ENCODE results near the gene BBIP1.
"Not testable (repeated sequence)": the region's sequence is repeated elsewhere in the genome, so short reads cannot be mapped to it uniquely, and the experiment has no call there.

BBIP1 gene

DNA sequence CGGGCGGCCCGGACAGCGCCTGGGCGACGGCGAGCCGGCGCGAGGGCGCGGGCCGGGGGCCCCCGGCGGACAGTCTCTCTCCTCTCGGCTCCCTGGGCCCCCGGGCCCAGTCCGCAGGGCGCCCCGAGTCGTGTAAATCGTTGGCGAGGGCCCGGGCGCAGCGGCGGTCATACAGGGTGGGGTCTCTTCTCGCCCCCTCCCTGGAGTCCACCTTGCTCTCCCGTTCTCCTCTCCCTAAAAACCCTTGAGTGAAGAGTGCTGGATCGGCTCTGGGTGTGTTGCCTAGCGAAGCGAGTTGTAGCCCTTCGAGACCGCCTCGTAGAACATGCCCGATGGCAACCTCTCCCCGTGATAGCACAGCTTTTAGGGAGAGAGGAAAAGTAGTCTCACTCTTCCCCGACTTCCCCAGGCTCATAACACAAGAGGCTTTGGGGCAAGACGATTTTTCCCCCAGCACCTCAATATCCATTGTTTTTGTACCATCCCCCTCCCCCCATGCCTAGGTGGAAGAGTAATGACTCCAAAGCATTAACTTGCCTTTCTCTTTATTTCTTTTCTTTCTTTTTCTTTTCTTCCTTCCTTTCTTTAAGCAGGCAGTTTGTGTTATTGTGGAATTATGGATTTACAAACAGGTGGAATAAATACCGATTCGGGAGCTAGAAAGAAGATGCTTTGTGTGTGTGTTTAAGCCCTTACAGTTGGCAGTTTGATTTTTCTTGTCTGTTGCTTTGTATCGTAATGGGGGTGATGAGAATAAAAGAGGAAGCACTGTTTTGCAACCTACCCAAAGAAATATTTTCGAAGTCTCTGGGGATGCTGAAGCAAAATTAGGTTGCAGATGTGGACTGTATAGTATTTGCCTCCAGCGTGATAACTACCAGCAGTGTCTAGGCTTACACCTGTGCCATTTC lies 1.2 kb upstream of the BBIP1 start:
- peak; percentile 8 to 25 for DNase-seq

DNA sequence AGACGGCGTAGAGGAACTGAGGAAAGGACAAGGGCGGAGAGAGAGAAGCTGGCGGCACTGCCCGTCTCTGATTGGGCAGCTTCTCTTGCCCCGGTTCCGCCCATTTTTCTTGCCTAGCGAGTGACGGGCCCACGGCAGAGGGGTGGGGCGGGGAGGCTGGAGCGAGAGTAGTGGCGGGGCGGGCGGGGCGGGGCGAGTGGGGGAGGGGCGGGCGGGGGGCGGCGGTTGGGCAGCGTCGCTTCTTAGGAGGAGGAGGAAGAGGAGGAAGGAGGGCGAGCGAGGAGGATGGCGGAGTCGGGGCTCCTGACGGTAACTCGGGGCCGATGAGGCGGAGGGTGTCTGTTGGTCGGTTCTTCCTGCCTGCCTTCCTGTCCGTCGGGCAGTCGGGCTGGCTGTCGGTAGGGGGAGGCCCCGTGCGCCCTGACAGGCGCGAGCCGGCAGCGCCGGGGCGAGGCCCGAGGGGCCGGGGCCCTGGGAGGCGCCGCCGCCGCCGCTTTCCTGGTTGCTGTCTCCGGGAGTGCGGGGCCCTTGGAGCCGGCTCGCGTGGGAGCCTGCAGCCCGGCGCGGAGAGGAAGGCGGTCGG lies 460 bp upstream of the BBIP1 start, which contains the start of gene SHOC2:
Gene SHOC2, plus strand, starts transcription at position 256 of the 583 bp plus-strand sequence. CDS start 44,755 bp downstream, outside the sequence.
- peak in 1 of 2 experiments; percentile 97 for DNase-seq

DNA sequence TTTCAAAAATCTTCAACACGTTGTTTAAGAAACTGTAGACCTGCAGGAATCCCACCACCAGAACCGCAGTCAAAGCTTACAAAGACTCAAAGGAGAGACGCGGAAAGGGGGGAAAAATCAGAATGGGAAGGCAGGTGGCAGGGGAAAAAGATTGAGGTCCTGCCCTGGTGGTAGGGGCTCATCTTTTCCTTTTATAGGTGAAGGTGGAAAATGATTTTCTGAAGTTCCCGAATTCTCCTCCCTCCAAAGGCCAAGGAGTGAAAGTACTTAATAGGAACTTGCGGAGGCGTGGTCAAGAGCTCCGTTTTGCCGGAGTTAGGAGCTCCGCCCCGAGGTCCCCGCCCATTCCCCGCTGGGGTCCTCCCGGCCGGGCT lies 724 bp downstream of the BBIP1 start:
- DNase-seq = peak; percentile 66 to 89

DNA sequence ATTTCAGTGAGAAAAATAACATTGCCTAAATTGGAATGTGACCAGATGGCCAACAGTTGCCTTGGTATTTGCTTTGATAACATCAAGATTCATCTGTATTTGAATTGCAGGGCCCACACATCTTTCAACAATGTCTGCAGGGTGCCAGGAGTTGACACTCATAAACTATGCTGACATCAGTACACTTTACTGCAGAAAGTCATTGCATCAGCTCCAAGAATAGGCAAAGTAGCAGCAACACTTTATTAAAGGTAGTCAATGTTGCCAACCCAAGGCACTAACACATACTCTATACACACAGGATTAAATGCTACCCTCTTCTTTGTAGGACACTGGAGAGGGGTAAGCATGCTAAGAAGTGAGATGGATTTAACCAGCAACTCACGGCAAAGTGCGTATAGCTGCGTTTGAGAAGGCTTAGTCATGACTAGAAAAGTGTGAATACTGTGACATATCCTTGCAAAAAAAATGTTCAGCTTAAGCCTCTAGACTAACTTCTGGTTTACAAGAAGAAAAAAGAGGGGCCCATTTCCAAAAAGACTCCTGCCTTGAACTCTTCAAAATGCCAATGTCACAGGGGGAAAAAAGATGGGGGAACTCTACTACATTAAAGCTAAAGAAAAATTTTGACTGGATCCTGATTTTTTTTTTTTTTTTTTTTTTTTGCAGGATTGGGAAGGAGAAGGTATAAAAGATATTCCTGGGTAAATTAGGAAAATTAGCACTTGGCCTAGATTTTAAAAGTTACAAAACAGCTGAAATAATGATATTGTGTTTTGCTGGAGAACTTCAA lies 2.2 kb downstream of the BBIP1 start:
- no peak for DNase-seq

DNA sequence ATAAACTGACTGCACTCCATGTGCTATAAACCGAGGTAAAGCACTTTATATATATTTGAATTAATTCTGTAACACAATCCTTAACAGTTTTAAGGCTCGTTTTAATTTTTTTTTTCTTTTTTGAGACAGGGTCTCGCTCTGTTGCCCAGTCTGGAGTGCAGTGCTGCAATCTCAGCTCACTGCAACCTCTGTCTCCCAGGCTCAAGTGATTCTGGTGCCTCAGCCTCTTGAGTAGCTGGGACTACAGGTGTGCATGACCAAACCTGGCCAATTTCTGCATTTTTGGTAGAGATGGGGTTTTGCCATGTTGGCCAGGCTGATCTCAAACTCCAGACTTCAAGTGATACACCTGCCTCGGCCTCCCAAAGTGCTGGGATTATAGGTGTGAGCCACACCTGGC lies 3.4 kb downstream of the BBIP1 start:
- not testable (repeated sequence) for DNase-seq

DNA sequence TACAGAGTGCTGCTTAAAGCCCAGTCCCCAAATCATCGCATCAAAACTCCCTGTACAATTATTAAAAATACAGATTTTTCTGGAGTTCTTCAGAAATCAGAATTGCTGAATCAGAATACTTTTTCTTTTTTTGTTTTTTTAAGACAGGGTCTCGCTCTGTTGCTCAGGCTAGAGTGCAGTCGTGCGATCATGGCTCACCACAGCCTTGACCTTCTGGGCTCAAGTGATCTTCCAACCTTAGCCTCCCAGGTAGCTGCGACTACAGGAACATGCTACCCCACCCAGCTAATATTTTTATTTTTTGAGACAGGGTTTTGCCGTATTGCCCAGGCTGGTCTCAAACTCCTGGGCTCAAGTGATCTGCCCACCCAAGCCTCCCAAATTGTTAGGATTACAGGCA lies 3.9 kb downstream of the BBIP1 start:
- no peak for DNase-seq

DNA sequence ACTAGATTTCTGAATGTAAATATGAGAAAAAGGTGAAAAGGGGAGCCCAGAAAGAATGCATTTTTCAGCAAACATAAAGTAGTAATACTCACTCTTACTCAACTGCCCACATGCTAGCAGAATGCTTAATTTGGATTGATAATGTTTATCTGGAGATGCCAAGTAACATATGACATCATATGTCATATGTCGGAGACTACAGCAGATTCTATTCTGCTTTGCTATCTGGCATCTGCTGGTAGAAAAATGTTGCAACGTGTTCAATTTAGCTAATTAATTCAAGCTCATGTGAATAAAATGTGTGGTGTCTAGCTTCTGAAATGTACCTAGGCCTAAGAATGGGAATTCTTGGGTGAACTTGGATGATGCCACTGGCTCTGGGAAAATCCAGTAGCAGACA lies 4.5 kb downstream of the BBIP1 start:
- DNase-seq = no peak

DNA sequence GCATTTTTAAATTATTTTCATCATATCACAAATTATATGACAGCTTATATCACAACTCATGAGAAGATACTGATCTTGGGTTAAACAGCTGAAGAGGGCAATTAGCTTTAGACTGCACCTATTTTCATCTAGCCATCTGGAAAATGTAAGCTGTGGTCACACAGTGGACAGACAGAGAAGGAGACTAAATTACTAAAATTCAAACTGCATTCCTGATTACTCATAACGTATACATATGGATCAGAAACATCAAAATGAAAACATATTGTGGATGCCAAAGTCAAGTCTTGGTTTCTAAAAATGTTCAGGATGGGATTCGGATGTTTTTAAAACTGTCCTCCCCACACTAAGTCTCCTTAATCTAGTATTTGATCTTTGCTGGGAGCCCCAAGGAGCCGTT lies 6.6 kb downstream of the BBIP1 start:
- no peak for DNase-seq

DNA sequence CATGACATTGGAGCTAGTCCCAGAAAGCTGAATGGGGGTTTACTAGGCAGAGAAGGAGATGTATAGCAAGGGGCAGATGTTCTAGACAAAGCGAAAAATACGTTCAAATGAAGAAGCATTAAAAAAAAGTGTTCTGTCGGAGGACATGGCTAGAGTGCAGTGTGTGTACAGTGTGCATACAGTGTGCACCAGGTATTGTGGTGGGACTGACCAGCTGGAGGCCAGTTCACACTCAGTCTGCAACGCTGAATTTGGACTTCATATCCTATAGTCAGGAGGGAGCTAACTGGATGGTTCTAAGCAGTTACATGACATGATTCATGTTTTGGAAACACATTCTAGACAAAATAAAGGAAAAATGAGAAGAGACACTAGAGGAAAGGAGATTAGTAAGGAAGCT lies 8.8 kb downstream of the BBIP1 start:
- no peak for DNase-seq

DNA sequence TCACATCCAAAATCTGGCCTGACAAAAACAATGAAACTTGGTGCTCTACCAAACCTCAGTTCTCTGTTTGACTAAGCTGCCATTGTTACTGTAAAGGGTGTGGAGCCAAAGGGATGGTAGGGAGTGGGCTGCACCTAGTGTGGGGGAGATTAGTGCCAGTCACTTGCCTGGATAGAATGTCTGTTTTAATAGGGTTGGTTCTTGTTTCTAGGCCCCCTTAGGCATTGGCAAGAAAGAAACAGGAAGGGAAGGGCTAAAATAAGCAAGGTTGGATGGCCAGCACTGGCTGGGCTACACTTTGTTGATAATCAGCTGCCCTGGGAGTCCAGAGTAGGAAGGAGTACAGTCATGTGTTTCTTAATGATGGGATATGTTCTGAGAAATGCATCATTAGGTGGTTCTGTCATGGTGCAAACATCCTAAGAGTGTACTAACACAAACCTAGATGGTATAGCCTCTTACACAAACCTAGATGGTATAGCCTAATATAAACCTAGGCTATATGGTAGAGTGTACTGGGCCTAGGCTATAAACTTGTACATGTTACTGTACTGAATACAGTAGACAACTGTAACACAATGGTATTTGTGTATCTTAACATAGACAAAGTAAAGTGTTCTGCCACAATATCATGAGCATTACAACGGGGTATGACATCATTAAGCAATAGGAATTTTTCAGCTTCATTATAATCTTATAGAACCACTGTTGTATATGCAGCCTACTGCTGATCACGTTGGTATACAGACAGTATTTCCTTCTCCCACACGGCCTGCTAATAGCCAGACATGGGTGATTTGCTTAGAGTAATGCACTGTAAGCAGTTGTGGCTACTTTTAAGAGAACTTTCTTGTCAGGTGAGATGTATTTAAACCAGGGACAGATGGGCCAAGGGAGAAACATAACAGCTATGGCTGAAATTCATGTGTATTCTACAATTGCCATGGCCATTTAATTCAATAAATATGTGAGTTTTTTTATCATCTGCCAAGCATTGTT lies 15.4 kb downstream of the BBIP1 start:
- no peak for DNase-seq

DNA sequence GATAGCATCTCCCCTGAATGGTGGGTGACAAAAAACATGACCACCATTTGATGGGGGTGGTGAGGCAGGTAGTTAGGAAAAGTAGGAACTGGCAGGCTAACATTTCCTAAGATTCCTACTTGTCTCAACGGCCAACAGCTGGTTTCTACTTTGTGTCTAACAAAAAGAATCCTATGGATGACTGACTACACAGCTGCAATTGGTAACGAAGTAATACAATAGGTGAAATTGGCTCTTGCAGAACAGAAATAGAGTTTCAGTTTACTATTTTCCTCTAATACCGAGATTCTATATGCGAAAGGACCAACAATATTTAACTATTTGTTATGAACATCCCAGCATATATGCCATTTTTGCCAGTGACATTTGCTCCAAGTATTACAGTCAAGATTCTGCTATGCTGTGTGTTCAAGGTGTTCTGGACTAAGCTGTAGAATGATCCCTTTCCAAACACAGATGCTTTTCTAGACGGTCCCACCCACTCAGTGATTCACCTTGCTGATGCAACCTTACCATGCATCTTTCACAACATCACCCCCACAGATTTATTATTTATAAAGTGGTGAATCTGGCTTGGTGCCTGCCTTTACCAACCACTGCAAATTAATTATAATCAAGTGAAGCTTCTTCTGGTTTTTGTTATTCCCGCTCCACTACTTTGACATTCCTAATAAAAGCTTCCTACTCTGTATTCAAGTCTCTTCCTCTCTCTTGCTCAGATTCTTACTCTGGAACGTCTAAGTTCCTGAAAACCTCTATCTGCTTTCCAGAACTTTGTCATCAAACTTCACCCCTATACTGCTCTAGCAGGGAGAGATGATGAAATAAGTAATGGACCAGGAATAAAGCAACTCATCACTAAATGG lies 16.8 kb downstream of the BBIP1 start:
- DNase-seq = no peak

DNA sequence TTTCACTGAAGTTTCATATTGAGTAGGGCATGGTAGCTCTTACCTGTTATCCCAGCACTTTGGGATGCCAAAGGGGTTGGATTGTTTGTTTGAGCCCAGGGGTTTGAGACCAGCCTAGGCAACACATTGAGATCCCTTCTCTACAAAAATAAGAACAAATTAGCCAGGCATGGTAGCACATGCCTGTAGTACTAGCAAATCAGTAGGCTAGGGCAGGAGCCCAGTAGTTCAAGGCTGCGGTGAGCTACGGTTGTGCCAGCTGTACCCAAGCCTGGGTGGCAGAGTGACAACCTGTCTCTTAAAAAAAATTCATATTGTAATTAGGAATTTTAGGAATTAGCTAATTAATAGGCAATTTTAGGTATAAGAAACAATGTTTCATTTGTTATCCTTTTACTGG lies 18.0 kb downstream of the BBIP1 start:
- DNase-seq = no peak

DNA sequence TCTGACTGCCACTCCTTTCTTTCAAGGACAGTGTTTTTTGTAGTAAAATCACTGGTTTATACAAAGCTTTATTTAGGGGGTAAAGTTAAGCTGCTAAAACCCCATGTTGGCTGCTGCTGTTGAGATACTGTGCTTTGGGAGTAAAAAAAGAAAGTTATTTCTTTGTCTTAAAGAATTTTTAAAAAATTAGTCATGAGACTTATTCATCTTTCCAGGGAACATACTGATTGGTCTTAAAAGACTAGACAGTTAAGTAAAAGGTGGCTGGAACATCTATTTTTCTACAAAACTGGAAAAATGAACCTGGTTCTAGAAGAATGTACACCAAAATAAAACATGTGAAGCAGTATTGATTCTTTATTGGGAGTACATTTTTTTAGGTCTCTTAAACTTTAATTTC lies 20.6 kb downstream of the BBIP1 start:
- no peak for DNase-seq

DNA sequence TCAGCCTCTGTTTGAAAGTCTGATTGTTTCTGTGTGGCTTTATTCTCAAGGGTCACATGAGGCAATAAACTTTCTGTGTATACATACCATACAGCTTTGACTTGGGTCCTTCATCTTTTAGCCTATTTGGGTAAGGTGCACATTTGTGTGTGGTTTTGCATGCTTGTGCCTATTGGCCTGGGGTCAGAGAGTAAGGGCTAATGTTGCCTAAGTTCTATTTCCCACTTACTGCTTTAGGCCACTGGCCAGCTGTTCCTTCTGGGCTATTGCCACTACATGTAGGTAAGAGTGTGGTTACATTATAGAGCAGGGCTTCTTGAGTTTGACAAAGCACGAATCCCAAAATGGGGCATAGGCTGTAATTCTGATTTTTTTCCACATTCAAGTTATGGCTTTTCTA lies 21.8 kb downstream of the BBIP1 start:
- no peak for DNase-seq

DNA sequence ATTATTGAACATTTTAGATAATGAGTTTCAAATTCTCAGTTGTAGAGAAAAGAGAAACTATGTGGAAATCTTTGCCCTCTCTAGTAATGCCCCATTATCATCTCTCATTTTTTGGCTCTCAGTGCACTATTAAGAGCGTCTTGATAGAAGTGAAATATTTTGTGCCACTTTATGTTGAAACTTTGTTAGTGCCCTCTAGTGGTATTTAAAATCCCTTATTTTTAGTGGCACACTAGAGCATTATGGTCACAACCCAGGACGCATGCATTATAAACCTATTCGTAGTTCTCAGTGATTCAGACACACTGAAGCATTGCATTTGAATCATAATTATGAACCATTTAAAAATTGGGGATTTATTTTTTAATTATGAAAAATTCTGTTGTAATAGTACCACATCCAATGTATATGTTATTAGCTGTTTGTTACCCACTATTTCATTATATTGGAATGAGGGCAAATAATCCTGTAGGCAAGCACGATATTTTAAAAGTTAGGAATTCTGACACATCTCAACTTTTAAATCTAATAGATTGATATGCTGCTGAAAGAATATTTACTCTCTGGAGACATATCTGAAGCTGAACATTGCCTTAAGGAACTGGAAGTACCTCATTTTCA lies 25.3 kb downstream of the BBIP1 start:
- DNase-seq = peak; percentile 4 to 41

DNA sequence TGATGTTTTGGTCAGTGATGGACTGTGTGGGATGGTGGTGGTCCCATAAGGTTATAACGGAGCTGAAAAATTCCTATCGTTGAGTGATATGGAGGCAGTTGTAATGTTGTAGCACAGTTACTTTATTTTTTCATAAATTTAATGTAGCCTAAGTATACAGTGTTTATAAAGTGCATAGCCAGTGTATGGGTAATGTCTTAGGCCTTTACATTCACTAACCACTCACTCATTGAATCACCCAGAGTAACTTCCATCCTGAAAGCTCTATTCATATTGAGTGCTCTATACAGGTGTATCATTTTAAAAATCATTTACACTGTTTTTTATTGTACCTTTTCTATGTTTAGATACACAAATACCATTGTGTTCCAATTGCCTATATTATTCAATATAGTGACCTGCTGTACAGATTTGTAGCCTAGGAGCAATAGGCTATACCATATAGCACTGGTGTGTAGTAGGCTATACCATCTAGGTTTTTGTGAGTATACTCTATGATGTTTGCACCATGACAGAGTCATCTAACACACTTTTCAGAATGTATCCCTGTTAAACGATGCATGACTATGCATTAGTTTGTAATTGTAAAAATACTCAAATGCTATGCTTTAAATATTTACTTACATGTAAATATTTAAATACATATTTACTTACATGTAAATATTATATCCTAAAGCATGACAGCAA lies 26.2 kb downstream of the BBIP1 start:
- no peak for DNase-seq

DNA sequence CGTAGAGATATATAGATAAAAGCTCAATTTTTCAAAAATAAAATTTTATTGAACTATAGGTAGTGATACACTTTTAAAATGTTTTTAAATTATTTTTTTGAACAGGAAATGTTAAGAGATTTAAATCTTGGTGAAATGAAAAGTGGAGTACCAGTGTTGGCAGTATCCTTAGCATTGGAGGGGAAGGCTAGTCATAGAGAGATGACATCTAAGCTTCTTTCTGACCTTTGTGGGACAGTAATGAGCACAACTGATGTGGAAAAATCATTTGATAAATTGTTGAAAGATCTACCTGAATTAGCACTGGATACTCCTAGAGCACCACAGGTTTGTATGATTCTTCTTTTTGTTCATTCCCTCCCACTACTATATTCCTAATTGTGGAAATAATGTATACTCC lies 31.4 kb downstream of the BBIP1 start:
- no peak for DNase-seq

DNA sequence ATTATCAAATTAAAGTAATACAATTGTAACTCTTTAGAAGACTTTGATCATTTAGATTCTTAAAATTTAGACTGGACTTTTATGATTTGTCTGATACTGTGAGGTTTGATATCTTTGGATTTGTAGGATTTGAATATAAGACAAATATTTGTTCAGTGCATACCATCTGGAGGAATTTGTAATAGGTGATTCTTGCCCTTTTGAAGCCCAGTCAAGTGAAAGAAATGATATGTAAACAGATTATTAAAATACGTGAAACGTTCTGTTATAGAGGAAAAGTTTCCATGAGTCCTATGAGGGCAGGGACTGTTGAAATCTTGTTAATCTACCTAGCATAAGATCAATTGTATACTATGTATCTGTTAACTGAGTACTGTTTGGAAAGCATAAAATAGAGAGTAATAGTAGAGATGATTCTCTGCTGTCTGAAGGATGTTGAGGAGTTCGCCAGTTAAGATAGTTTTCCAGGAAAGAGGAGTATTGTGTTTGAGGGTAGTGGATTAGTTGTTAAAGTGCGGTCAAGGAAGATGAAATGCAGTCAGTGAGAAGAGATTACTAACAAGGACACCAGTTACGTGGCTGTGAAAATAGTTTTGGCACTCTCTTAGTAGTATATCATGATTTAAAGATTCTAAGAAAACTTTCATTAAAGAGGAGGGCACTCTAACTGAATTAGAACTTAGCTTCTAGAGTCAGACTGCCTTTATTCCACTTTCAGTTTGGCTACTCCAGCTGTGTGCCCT lies 32.9 kb downstream of the BBIP1 start:
- DNase-seq = no peak

DNA sequence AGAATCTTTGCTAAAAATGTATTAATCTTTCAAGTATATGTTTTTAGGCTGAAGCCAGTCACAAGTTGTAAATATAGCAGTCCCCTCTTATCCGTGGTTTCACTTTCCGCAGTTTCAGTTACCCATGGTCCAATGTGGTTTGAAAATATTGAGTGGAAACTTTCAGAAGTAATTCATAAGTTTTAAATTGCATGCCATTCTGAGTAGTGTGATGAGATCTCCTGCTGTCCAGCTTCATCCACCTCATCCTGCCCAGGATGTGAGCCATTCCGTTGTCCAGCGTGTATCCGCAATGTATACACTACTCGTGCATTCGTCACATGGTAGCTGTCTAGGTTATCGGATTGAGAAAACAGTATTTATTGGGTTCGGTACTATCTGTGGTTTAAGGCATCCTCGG lies 35.1 kb downstream of the BBIP1 start:
- no peak for DNase-seq

DNA sequence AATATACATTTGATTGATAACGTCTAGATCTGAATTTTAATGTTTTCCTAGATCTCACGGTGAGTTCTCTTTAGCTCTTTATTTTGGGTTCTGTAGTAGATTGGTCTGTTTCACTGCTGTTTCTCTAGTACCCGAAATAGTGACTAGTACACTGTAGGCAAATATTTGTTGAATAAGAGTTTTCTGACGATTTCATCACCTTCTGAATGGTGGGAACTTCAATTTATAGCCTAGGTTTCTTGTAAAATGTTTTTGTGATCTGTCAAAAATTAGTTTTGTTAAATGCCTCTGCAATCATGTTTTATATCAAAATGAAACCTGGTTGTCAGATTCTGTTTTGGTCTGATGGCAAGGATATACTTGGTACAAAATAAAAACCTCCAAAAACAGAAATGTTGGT lies 37.1 kb downstream of the BBIP1 start:
- no peak for DNase-seq
